ENCODE data around the gene CHCHD1. TPM values are rescaled to one million over a fixed set of nuclear protein-coding genes. Genes with fewer than 3 reads are reported as not detected.
A peak's percentile ranks its signal among the peaks of the same experiment; 100 is the strongest.

Gene CHCHD1
- total RNA-seq, 1 experiment from 2014 or later, result 44.1 TPM

DNA sequence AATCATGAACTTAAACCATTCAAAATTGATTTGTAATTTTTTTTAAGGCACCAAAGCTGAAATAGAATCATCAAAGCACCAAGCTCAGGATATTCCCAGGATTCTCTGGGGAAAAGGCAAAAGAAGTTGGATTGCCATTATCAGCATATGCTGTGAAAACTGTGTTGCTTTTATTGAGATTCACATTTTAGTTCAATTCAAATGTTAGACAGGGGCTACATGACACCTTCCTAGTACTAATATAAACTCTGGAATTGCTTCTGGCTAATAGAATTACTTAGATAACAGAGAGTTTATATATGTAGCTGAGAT is 33.8 kb downstream of the CHCHD1 start:
- POLR2A ChIA-PET (ENCODE audit: unreplicated experiment), result interaction anchor here (0.5 to 0.6 kb wide), 2 partner anchors 144 to 166 kb away, joined by 3 to 8 read pairs; no protein-coding TSS in a partner anchor
- Histone ChIP-seq H3K36me3 (ENCODE audit: low read depth) (peaks cover 30% of the 10 kb centered on the region), H3K9me2 (ENCODE audit: insufficient read depth) (no peaks in the 10 kb centered on the region), H2AFZ (no peak overlapping the region), H4K20me1 (ENCODE audit: insufficient read depth) (peaks cover 35% of the 10 kb centered on the region), H3K79me2 (ENCODE audit: low read depth) (peaks cover under 1% of the 10 kb centered on the region; the same call in 1 of the 2 replicates), H3K4me3 (no peak overlapping the region), H3K27ac (no peak overlapping the region), H3K4me2 (no peak overlapping the region), H3F3A (ENCODE audit: insufficient read depth, low read depth) (peaks cover 78% of the 10 kb centered on the region), H3K27me3 (ENCODE audit: insufficient read depth, low read depth) (no peaks in the 10 kb centered on the region), H3K4me1 (replicated peaks; ENCODE audit: insufficient read depth) (peaks cover 5% of the 10 kb centered on the region; the same call in 1 of the 2 replicates), H3K9me3 (ENCODE audit: insufficient read depth, low read depth) (no peaks in the 10 kb centered on the region)
- DNase-seq, result no peak
- intact Hi-C loops (cut with micrococcal nuclease; ENCODE audit: unreplicated experiment), result no loop called here
- no TSS peak for BruUV-seq (replicated peaks)
- TF ChIP-seq, protein P1, sequence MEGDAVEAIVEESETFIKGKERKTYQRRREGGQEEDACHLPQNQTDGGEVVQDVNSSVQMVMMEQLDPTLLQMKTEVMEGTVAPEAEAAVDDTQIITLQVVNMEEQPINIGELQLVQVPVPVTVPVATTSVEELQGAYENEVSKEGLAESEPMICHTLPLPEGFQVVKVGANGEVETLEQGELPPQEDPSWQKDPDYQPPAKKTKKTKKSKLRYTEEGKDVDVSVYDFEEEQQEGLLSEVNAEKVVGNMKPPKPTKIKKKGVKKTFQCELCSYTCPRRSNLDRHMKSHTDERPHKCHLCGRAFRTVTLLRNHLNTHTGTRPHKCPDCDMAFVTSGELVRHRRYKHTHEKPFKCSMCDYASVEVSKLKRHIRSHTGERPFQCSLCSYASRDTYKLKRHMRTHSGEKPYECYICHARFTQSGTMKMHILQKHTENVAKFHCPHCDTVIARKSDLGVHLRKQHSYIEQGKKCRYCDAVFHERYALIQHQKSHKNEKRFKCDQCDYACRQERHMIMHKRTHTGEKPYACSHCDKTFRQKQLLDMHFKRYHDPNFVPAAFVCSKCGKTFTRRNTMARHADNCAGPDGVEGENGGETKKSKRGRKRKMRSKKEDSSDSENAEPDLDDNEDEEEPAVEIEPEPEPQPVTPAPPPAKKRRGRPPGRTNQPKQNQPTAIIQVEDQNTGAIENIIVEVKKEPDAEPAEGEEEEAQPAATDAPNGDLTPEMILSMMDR (conservative IDR thresholded peaks at IDR 0.05), result no peak
- no peak for TF ChIP-seq EZH2 (IDR thresholded peaks at IDR 0.05; ENCODE audit: low read depth)
- CTCF ChIA-PET, result no interaction called here

GRCh38 chr10:73816917-73817729 is 35.3 kb downstream of the CHCHD1 start:
- intact Hi-C loops (cut with micrococcal nuclease; ENCODE audit: unreplicated experiment), result no loop called here

GRCh38 chr10:73817826-73818225 is 36.0 kb downstream of the CHCHD1 start:
- H3K9me3 ChIP-seq (ENCODE audit: insufficient read depth, low read depth), result no peaks in the 10 kb centered on the region
- H4K20me1 ChIP-seq (ENCODE audit: insufficient read depth), result peaks cover 28% of the 10 kb centered on the region
- H3K79me2 ChIP-seq (ENCODE audit: low read depth), result no peaks in the 10 kb centered on the region
- H3K4me3 ChIP-seq, result no peak overlapping the region
- CTCF ChIA-PET, result no interaction called here
- no TSS peak for BruUV-seq (replicated peaks)
- H3K9me2 ChIP-seq (ENCODE audit: insufficient read depth), result no peaks in the 10 kb centered on the region
- no peaks in the 10 kb centered on the region for H3K4me1 ChIP-seq (replicated peaks; ENCODE audit: insufficient read depth)
- no peaks in the 10 kb centered on the region for H3K27me3 ChIP-seq (ENCODE audit: insufficient read depth, low read depth)
- no peak for DNase-seq
- peaks cover 51% of the 10 kb centered on the region for H3K36me3 ChIP-seq (ENCODE audit: low read depth)
- H3K4me2 ChIP-seq, result no peak overlapping the region
- H2AFZ ChIP-seq, result no peak overlapping the region
- TF ChIP-seq, protein P1 (conservative IDR thresholded peaks at IDR 0.05), result no peak
- TF ChIP-seq EZH2 (IDR thresholded peaks at IDR 0.05; ENCODE audit: low read depth), result no peak
- intact Hi-C loops (cut with micrococcal nuclease; ENCODE audit: unreplicated experiment), result no loop called here
- H3F3A ChIP-seq (ENCODE audit: insufficient read depth, low read depth), result peaks cover 91% of the 10 kb centered on the region
- POLR2A ChIA-PET (ENCODE audit: unreplicated experiment), result no interaction called here
- H3K27ac ChIP-seq, result 0 out of 2 replicates have a peak overlapping the region, but pooled peaks have one; percentile 10

More at GRCh38 chr10:73816917-73817729, 35.3 kb downstream of the CHCHD1 start:
- peaks cover 44% of the 10 kb centered on the region for H3K36me3 ChIP-seq (ENCODE audit: low read depth)
- no peak overlapping the region for H3K4me2 ChIP-seq
- CTCF ChIA-PET, result no interaction called here
- no peaks in the 10 kb centered on the region for H3K9me2 ChIP-seq (ENCODE audit: insufficient read depth)
- 0 out of 2 replicates have a peak overlapping the region, but pooled peaks have one; percentile 10 for H3K27ac ChIP-seq
- no peaks in the 10 kb centered on the region for H3K27me3 ChIP-seq (ENCODE audit: insufficient read depth, low read depth)
- POLR2A ChIA-PET (ENCODE audit: unreplicated experiment), result interaction anchor here (0.6 kb wide), 1 partner anchor 26 kb away, joined by 3 read pairs; no protein-coding TSS in a partner anchor
- no peak for DNase-seq
- no peaks in the 10 kb centered on the region for H3K79me2 ChIP-seq (ENCODE audit: low read depth)
- no peaks in the 10 kb centered on the region for H3K9me3 ChIP-seq (ENCODE audit: insufficient read depth, low read depth)
- peaks cover 35% of the 10 kb centered on the region for H4K20me1 ChIP-seq (ENCODE audit: insufficient read depth)
- no peak overlapping the region for H2AFZ ChIP-seq
- BruUV-seq (replicated peaks), result no TSS peak
- H3F3A ChIP-seq (ENCODE audit: insufficient read depth, low read depth), result peaks cover 91% of the 10 kb centered on the region
- 0 out of 2 replicates have a peak, but pooled peaks cover 3% of the 10 kb centered on the region for H3K4me1 ChIP-seq (replicated peaks; ENCODE audit: insufficient read depth)
- H3K4me3 ChIP-seq, result no peak overlapping the region
- TF ChIP-seq EZH2 (IDR thresholded peaks at IDR 0.05; ENCODE audit: low read depth), result no peak
- TF ChIP-seq, protein P1 (conservative IDR thresholded peaks at IDR 0.05), result no peak
